SK-N-SH (cell line): Measurements from ENCODE around the gene ARHGAP27. TPM values are rescaled to one million over a fixed set of nuclear protein-coding genes. Genes with fewer than 3 reads are reported as not detected.

Experiments used
- CTCF ChIA-PET: fragments of 300-600, 350-600 bp; formaldehyde crosslinking; extraction: SDS; loops from one replicate; lab custom pipeline; 2021; lab: Yijun Ruan, JAX
- POLR2A ChIA-PET: fragments of 350-600 bp; sonication (Branson Sonifier 250); formaldehyde crosslinking; extraction: SDS; loops from one replicate; lab custom pipeline; 2020; ENCODE audit warnings: antibody characterized with exemption, inconsistent platforms; lab: Yijun Ruan, JAX
- DNase-seq: peaks from one replicate; pipeline ENCODE4 v3.0.0; 2012
- H2AFZ ChIP-seq: fragments of 200-600 bp; sonication (generic); 2 replicates; pipeline ENCODE4 v1.8.1; 2016; ENCODE audit warnings: antibody characterized with exemption, mild to moderate bottlenecking, low read depth
- H3F3A ChIP-seq: fragments of 200-600 bp; sonication (generic); replicated peaks from 2 replicates; pipeline ENCODE3; 2016; ENCODE audit warnings: antibody characterized with exemption, mild to moderate bottlenecking; ENCODE audit not compliant: insufficient read depth
- H3K27ac ChIP-seq, 2 experiments: fragments of 200-500 bp in 1 of 2; fragments of 200-600 bp in 1 of 2; sonication (Bioruptor generic) in 1 of 2; sonication (generic), shearing (Covaris generic) in 1 of 2; 2 replicates each; pipeline versions ENCODE4 v1.5.1 to v1.6.1; 2014 to 2016; ENCODE audit warnings: low read depth in 2 of 2, inconsistent platforms in 1 of 2, low read length in 1 of 2, mild to moderate bottlenecking in 1 of 2, mixed read lengths in 1 of 2
- H3K27me3 ChIP-seq: fragments of 200-600 bp; sonication (generic), shearing (Covaris generic); 2 replicates; pipeline ENCODE4 v1.6.1; 2016; ENCODE audit warnings: mixed run types; ENCODE audit not compliant: insufficient read depth
- H3K36me3 ChIP-seq, 2 experiments: fragments of 200-500 bp in 1 of 2; fragments of 200-600 bp in 1 of 2; sonication (Bioruptor generic) in 1 of 2; sonication (generic) in 1 of 2; replicated peaks in 1 of 2; 2 replicates each; pipeline versions ENCODE3 to v1.5.1; 2014 to 2016; ENCODE audit warnings: low read length in 1 of 2, mild to moderate bottlenecking in 1 of 2; ENCODE audit not compliant: insufficient read depth in 2 of 2, control insufficient read depth in 1 of 2
- H3K4me1 ChIP-seq, 2 experiments: fragments of 200-500 bp in 1 of 2; fragments of 200-600 bp in 1 of 2; sonication (Bioruptor generic) in 1 of 2; sonication (generic), shearing (Covaris generic) in 1 of 2; 2 replicates each; pipeline versions ENCODE4 v1.5.1 to v1.6.1; 2014 to 2016; ENCODE audit warnings: low read depth in 1 of 2, low read length in 1 of 2, mixed run types in 1 of 2; ENCODE audit not compliant: insufficient read depth in 2 of 2, control insufficient read depth in 1 of 2
- H3K4me2 ChIP-seq: fragments of 200-600 bp; sonication (generic), shearing (Covaris generic); 2 replicates; pipeline ENCODE4 v1.6.1; 2017; ENCODE audit warnings: mixed run types
- H3K4me3 ChIP-seq, 2 experiments: fragments of 200-500 bp in 1 of 2; fragments of 200-600 bp in 1 of 2; sonication (Bioruptor generic) in 1 of 2; sonication (generic), shearing (Covaris generic) in 1 of 2; 2 replicates each; pipeline versions ENCODE4 v1.5.1 to v1.8.1; 2014 to 2016; ENCODE audit warnings: low read depth in 2 of 2, inconsistent platforms in 1 of 2, low read length in 1 of 2, mild to moderate bottlenecking in 1 of 2, mixed read lengths in 1 of 2, moderate library complexity in 1 of 2
- H3K79me2 ChIP-seq: fragments of 200-600 bp; sonication (generic); 2 replicates; pipeline ENCODE4 v1.8.1; 2017; ENCODE audit warnings: mild to moderate bottlenecking; ENCODE audit not compliant: insufficient read depth
- H3K9ac ChIP-seq: fragments of 200-600 bp; sonication (generic); 2 replicates; pipeline ENCODE4 v1.6.1; 2017; ENCODE audit warnings: mixed run types
- H3K9me2 ChIP-seq: fragments of 200-600 bp; sonication (generic); 2 replicates; pipeline ENCODE4 v1.6.1; 2017; ENCODE audit warnings: mixed run types
- H3K9me3 ChIP-seq: fragments of 200-600 bp; sonication (generic); 2 replicates; pipeline ENCODE4 v1.6.1; 2017; ENCODE audit warnings: mixed run types, mild to moderate bottlenecking, moderate library complexity
- H4K20me1 ChIP-seq: fragments of 200-600 bp; sonication (generic); 2 replicates; pipeline ENCODE4 v1.6.1; 2017; ENCODE audit warnings: mild to moderate bottlenecking, mixed run types; ENCODE audit not compliant: insufficient read depth
- EP300 ChIP-seq, 2 experiments: IDR thresholded peaks; 2 replicates each; pipeline versions ENCODE4 v1.4.0 to v1.6.1; 2012; ENCODE audit warnings: borderline replicate concordance in 1 of 2, low read depth in 1 of 2, low read length in 1 of 2
- FOXJ3 ChIP-seq: sonication (generic); formaldehyde crosslinking; IDR thresholded peaks from 2 replicates; pipeline ENCODE4 v1.5.1; 2020; ENCODE audit warnings: mild to moderate bottlenecking, missing genetic modification reagents
- GABPA ChIP-seq: IDR thresholded peaks from 2 replicates; pipeline ENCODE4 v1.4.0; 2012; ENCODE audit warnings: low read depth, mild to moderate bottlenecking
- GATA2 ChIP-seq: sonication (generic); formaldehyde crosslinking; IDR thresholded peaks from 2 replicates; pipeline ENCODE4 v1.5.0; 2020; ENCODE audit warnings: mild to moderate bottlenecking, missing genetic modification reagents
- IRF3 ChIP-seq: fragments of 150-350 bp; IDR thresholded peaks from 2 replicates; pipeline ENCODE4 v1.6.1; 2016; ENCODE audit warnings: mild to moderate bottlenecking, low read depth, low read length
- MAX ChIP-seq: IDR thresholded peaks from 2 replicates; pipeline ENCODE4 v1.4.0; 2012; ENCODE audit warnings: low read depth
- MXI1 ChIP-seq: IDR thresholded peaks from 2 replicates; pipeline ENCODE4 v1.6.1; 2012; ENCODE audit warnings: mild to moderate bottlenecking, low read depth, low read length, improper control_type of control experiment
- NFIC ChIP-seq: IDR thresholded peaks from 2 replicates; pipeline ENCODE4 v1.4.0; 2012; ENCODE audit warnings: borderline replicate concordance
- NRF1 ChIP-seq: IDR thresholded peaks from 2 replicates; pipeline ENCODE4 v1.6.1; 2012; ENCODE audit warnings: low read depth, mild to moderate bottlenecking, low read length
- PBX3 ChIP-seq: IDR thresholded peaks from 2 replicates; pipeline ENCODE4; 2012
- POLR2AphosphoS5 ChIP-seq: IDR thresholded peaks from 2 replicates; pipeline ENCODE4 v1.6.1; 2012; ENCODE audit warnings: low read depth, low read length
- REST ChIP-seq: IDR thresholded peaks from 2 replicates; pipeline ENCODE4 v1.6.1; 2012; ENCODE audit warnings: mild to moderate bottlenecking, low read depth, low read length, moderate library complexity
- RFX5 ChIP-seq: IDR thresholded peaks from 2 replicates; pipeline ENCODE4 v1.6.1; 2012; ENCODE audit warnings: mild to moderate bottlenecking, improper control_type of control experiment, low read length
- RXRA ChIP-seq: IDR thresholded peaks from 2 replicates; pipeline ENCODE4 v1.4.0; 2012; ENCODE audit warnings: low read depth, mild to moderate bottlenecking, borderline replicate concordance
- SIN3A ChIP-seq: IDR thresholded peaks from 2 replicates; pipeline ENCODE4 v1.6.1; 2012; ENCODE audit warnings: low read depth, mild to moderate bottlenecking, low read length, moderate library complexity, borderline replicate concordance
- SMC3 ChIP-seq: IDR thresholded peaks from 2 replicates; pipeline ENCODE4 v1.6.1; 2012; ENCODE audit warnings: low read depth, low read length, improper control_type of control experiment
- TEAD4 ChIP-seq: IDR thresholded peaks from 2 replicates; pipeline ENCODE4 v1.4.0; 2012; ENCODE audit warnings: mild to moderate bottlenecking, borderline replicate concordance; ENCODE audit not compliant: insufficient read depth
- YY1 ChIP-seq: IDR thresholded peaks from 2 replicates; pipeline ENCODE4 v1.4.0; 2012; ENCODE audit warnings: low read depth, mild to moderate bottlenecking
- WGBS: methylation state at CpG from one replicate; pipeline ENCODE4 v1.1.6; 2017; ENCODE audit warnings: low lambda C conversion rate; 5-methylcytosine and 5-hydroxymethylcytosine counted together
- polyA plus RNA-seq, 3 experiments: library from polyadenylated mRNA; depleted of rRNA; stranded (reverse); fragments of >200 nt; gene quantifications; 2 replicates each; pipeline ENCODE4 v1.2.3, GENCODE V29; 2012

ARHGAP27 gene
- polyA plus RNA-seq, 1 of the 3 experiments (the other 2 are of a cell fraction): 2.1 TPM

- H3K4me2 ChIP-seq: no peak overlapping the region
- H3K9me2 ChIP-seq: no peaks in the 10 kb centered on the region
- DNase-seq: no peak
- CTCF ChIA-PET: no interaction called here
- no peaks in the 10 kb centered on the region for H3K4me1 ChIP-seq
- H3K27me3 ChIP-seq: no peaks in the 10 kb centered on the region
- no peak for TF ChIP-seq SMC3
- no peak for TF ChIP-seq EP300 (IDR thresholded peaks at IDR 0.05; ENCODE audit: borderline replicate concordance in 1 of 2, low read depth in 1 of 2, low read length in 1 of 2)
- no peak for TF ChIP-seq NRF1
- no peak for TF ChIP-seq RXRA
- no peak for TF ChIP-seq MXI1
- TF ChIP-seq NFIC: no peak
- no peak for TF ChIP-seq PBX3
- TF ChIP-seq MAX: no peak
- TF ChIP-seq YY1: no peak
- TF ChIP-seq IRF3: no peak
- TF ChIP-seq GABPA: no peak
- TF ChIP-seq REST: no peak
- no peak for TF ChIP-seq TEAD4
- no peak for TF ChIP-seq RFX5
- TF ChIP-seq SIN3A: no peak
- no peak for TF ChIP-seq POLR2AphosphoS5
- TF ChIP-seq GATA2: no peak
- no peak for TF ChIP-seq FOXJ3 (CRISPR knock-in tag)
- TF ChIP-seq, all 33 proteins: peak for 0
- Histone ChIP-seq H3K79me2 (no peaks in the 10 kb centered on the region), H3K9ac (no peak overlapping the region), H3K4me3 (no peak overlapping the region), H3K36me3 (no peaks in the 10 kb centered on the region), H4K20me1 (no peaks in the 10 kb centered on the region), H3K9me3 (no peaks in the 10 kb centered on the region), H3F3A (no peaks in the 10 kb centered on the region), H3K27ac (no peak overlapping the region), H2AFZ (no peak overlapping the region)
- POLR2A ChIA-PET: no interaction called here
- 85% methylated on average over 5 of the region's 5 CpGs for WGBS
These were observed 75.2 kb downstream of the ARHGAP27 start for GRCh38 chr17:45357364-45357997.
